ENCODE measurements around the gene CDHR3. TPM values are rescaled to one million over a fixed set of nuclear protein-coding genes. Genes with fewer than 3 reads are reported as not detected.
A peak's percentile ranks its signal among the peaks of the same experiment; 100 is the strongest.

Gene CDHR3
- total RNA-seq, 1 donor from 2014 or later, result 2.3 TPM

- Mint-ChIP-seq H3K4me1 (ENCODE audit: unreplicated experiment) (no peaks in the 10 kb centered on the region), H3K27ac (ENCODE audit: unreplicated experiment) (no peak overlapping the region), H3K9me3 (ENCODE audit: unreplicated experiment) (no peaks in the 10 kb centered on the region), H3K4me3 (ENCODE audit: unreplicated experiment) (no peak overlapping the region), H3K27me3 (ENCODE audit: unreplicated experiment) (peaks cover 34% of the 10 kb centered on the region), H3K36me3 (ENCODE audit: unreplicated experiment) (no peaks in the 10 kb centered on the region)
- no peak for TF ChIP-seq CTCF (IDR thresholded peaks at IDR 0.05)
- DNase-seq (ENCODE audit: extremely low spot score, unreplicated experiment), result no peak
Observed at GRCh38 chr7:106052681-106053080, 89.6 kb downstream of the CDHR3 start.

- Mint-ChIP-seq H3K4me1 (ENCODE audit: unreplicated experiment) (no peaks in the 10 kb centered on the region), H3K9me3 (ENCODE audit: unreplicated experiment) (no peaks in the 10 kb centered on the region), H3K4me3 (ENCODE audit: unreplicated experiment) (no peak overlapping the region), H3K36me3 (ENCODE audit: unreplicated experiment) (no peaks in the 10 kb centered on the region), H3K27ac (ENCODE audit: unreplicated experiment) (no peak overlapping the region), H3K27me3 (ENCODE audit: unreplicated experiment) (peaks cover 34% of the 10 kb centered on the region)
- no peak for DNase-seq (ENCODE audit: extremely low spot score, unreplicated experiment)
- no peak for TF ChIP-seq CTCF (IDR thresholded peaks at IDR 0.05)
Observed at GRCh38 chr7:106053109-106053508, 90.0 kb downstream of the CDHR3 start.

- H3K9me3 Mint-ChIP-seq (ENCODE audit: unreplicated experiment), result no peaks in the 10 kb centered on the region
- DNase-seq (ENCODE audit: extremely low spot score, unreplicated experiment), result no peak
- H3K4me3 Mint-ChIP-seq (ENCODE audit: unreplicated experiment), result no peak overlapping the region
- peaks cover 34% of the 10 kb centered on the region for H3K27me3 Mint-ChIP-seq (ENCODE audit: unreplicated experiment)
- no peak for TF ChIP-seq CTCF (IDR thresholded peaks at IDR 0.05)
- no peaks in the 10 kb centered on the region for H3K4me1 Mint-ChIP-seq (ENCODE audit: unreplicated experiment)
- H3K36me3 Mint-ChIP-seq (ENCODE audit: unreplicated experiment), result no peaks in the 10 kb centered on the region
- H3K27ac Mint-ChIP-seq (ENCODE audit: unreplicated experiment), result no peak overlapping the region
Observed at GRCh38 chr7:106054156-106054910, 91.3 kb downstream of the CDHR3 start.

GRCh38 chr7:106054971-106055532 is 92.0 kb downstream of the CDHR3 start:
- no peak overlapping the region for H3K4me3 Mint-ChIP-seq (ENCODE audit: unreplicated experiment)
- no peak for TF ChIP-seq CTCF (IDR thresholded peaks at IDR 0.05)
- no peak for DNase-seq (ENCODE audit: extremely low spot score, unreplicated experiment)

GRCh38 chr7:106056513-106057203 is 93.6 kb downstream of the CDHR3 start:
- H3K4me3 Mint-ChIP-seq (ENCODE audit: unreplicated experiment), result no peak overlapping the region
- peak; percentile 92 for TF ChIP-seq CTCF (IDR thresholded peaks at IDR 0.05)
- no peaks in the 10 kb centered on the region for H3K36me3 Mint-ChIP-seq (ENCODE audit: unreplicated experiment)
- H3K4me1 Mint-ChIP-seq (ENCODE audit: unreplicated experiment), result no peaks in the 10 kb centered on the region
- H3K27ac Mint-ChIP-seq (ENCODE audit: unreplicated experiment), result no peak overlapping the region
- DNase-seq (ENCODE audit: extremely low spot score, unreplicated experiment), result peak; percentile 88
- H3K9me3 Mint-ChIP-seq (ENCODE audit: unreplicated experiment), result no peaks in the 10 kb centered on the region
- peaks cover 29% of the 10 kb centered on the region for H3K27me3 Mint-ChIP-seq (ENCODE audit: unreplicated experiment)

More at GRCh38 chr7:106054971-106055532, 92.0 kb downstream of the CDHR3 start:
- H3K27me3 Mint-ChIP-seq (ENCODE audit: unreplicated experiment), result peaks cover 34% of the 10 kb centered on the region
- no peaks in the 10 kb centered on the region for H3K36me3 Mint-ChIP-seq (ENCODE audit: unreplicated experiment)
- no peaks in the 10 kb centered on the region for H3K4me1 Mint-ChIP-seq (ENCODE audit: unreplicated experiment)
- H3K9me3 Mint-ChIP-seq (ENCODE audit: unreplicated experiment), result no peaks in the 10 kb centered on the region
- no peak overlapping the region for H3K27ac Mint-ChIP-seq (ENCODE audit: unreplicated experiment)
